Caco-2 (cell line): ENCODE data around the gene TMEM30A. TPM values are rescaled to one million over a fixed set of nuclear protein-coding genes. Genes with fewer than 3 reads are reported as not detected.

Experiments
- BruUV-seq: library from RNA; stranded (reverse); fragments of 400-500 nt; replicated peaks from 2 replicates; lab custom pipeline; 2021; lab: Mats Ljungman, UMichigan
- CTCF ChIA-PET: fragments of 300-600 bp; sonication (Branson Sonifier 250); formaldehyde crosslinking; loops from one replicate; lab custom pipeline; 2022; ENCODE audit warnings: antibody characterized with exemption; lab: Charles Lee
- POLR2A ChIA-PET: fragments of 300-600 bp; sonication (Branson Sonifier 250); formaldehyde crosslinking; loops from one replicate; lab custom pipeline; 2022; ENCODE audit warnings: antibody characterized with exemption; lab: Charles Lee
- DNase-seq, 2 experiments: peaks; one replicate each; pipeline versions ENCODE4 v3.0.0 to v3.0.0-alpha.2; 2020 to 2022
- H3K27me3 ChIP-seq: replicated peaks from 2 replicates; pipeline ENCODE4 v1.6.0; 2011; ENCODE audit warnings: low read length; ENCODE audit not compliant: control insufficient read depth, insufficient read depth
- H3K36me3 ChIP-seq: 2 replicates; pipeline ENCODE4 v1.5.1; 2011; ENCODE audit warnings: low read length; ENCODE audit not compliant: control insufficient read depth, insufficient read depth
- H3K4me1 ChIP-seq: fragments of 250-450 bp; sonication (Bioruptor Pico); 2 replicates; pipeline ENCODE4 v1.5.1; 2020; ENCODE audit warnings: mild to moderate bottlenecking
- H3K4me3 ChIP-seq: 2 replicates; pipeline ENCODE4 v1.5.1; 2011; ENCODE audit warnings: low read depth, mild to moderate bottlenecking, control low read depth, low read length
- H3K9me3 ChIP-seq: fragments of 250-450 bp; sonication (Bioruptor Pico); 2 replicates; pipeline ENCODE4 v1.5.1; 2020; ENCODE audit warnings: mild to moderate bottlenecking, moderate library complexity
- H3K27ac Mint-ChIP-seq: one replicate; pipeline ENCODE4 v1.8.0; 2022; ENCODE audit warnings: mixed read lengths; ENCODE audit not compliant: unreplicated experiment
- H3K27me3 Mint-ChIP-seq: one replicate; pipeline ENCODE4 v1.8.0; 2022; ENCODE audit warnings: mixed read lengths; ENCODE audit not compliant: insufficient read depth, unreplicated experiment
- H3K36me3 Mint-ChIP-seq: one replicate; pipeline ENCODE4 v1.8.0; 2022; ENCODE audit warnings: mild to moderate bottlenecking, mixed read lengths; ENCODE audit not compliant: insufficient read depth, unreplicated experiment
- H3K4me1 Mint-ChIP-seq: one replicate; pipeline ENCODE4 v1.8.0; 2022; ENCODE audit warnings: low read depth, mixed read lengths; ENCODE audit not compliant: unreplicated experiment
- H3K4me3 Mint-ChIP-seq: one replicate; pipeline ENCODE4 v1.8.0; 2022; ENCODE audit warnings: mild to moderate bottlenecking, moderate library complexity, mixed read lengths; ENCODE audit not compliant: unreplicated experiment
- H3K9me3 Mint-ChIP-seq: one replicate; pipeline ENCODE4 v1.8.0; 2022; ENCODE audit warnings: mixed read lengths; ENCODE audit not compliant: unreplicated experiment
- CTCF ChIP-seq, 2 experiments: fragments of 200-600 bp in 1 of 2; IDR thresholded peaks; 1 replicate in 1 of 2; 2 replicates in 1 of 2; pipeline versions ENCODE4 v1.5.1 to v1.8.0; 2011 to 2022; ENCODE audit warnings: antibody characterized with exemption in 1 of 2, control low read depth in 1 of 2, inconsistent platforms in 1 of 2, low read depth in 1 of 2, low read length in 1 of 2, mild to moderate bottlenecking in 1 of 2, moderate library complexity in 1 of 2; ENCODE audit not compliant: insufficient read depth in 1 of 2, severe bottlenecking in 1 of 2, unreplicated experiment in 1 of 2
- intact Hi-C: fragments of 100-400 bp; cut with micrococcal nuclease; formaldehyde crosslinking; loops from one replicate; pipeline ENCODE4 v1.10.0; 2022; ENCODE audit not compliant: unreplicated experiment
- total RNA-seq: library from RNA; stranded (reverse); gene quantifications from 2 replicates; pipeline ENCODE4 v1.2.3, GENCODE V29; 2022

The TMEM30A gene
- total RNA-seq, 1 experiment from 2014 or later = 55.8 TPM

- no peak overlapping the region for H3K27ac Mint-ChIP-seq
- POLR2A ChIA-PET = no interaction called here
Observed at GRCh38 chr6:75296811-75297779, 12.5 kb upstream of the TMEM30A start.

GRCh38 chr6:75292555-75292954 lies 8.0 kb upstream of the TMEM30A start:
- Mint-ChIP-seq H3K4me1 (no peaks in the 10 kb centered on the region), H3K36me3 (no peaks in the 10 kb centered on the region), H3K27ac (no peak overlapping the region), H3K27me3 (peaks cover 3% of the 10 kb centered on the region), H3K4me3 (no peak overlapping the region), H3K9me3 (no peaks in the 10 kb centered on the region)
- no peak for DNase-seq
- no peak for TF ChIP-seq CTCF (IDR thresholded peaks at IDR 0.05; ENCODE audit: insufficient read depth in 1 of 2, low read depth in 1 of 2, low read length in 1 of 2, severe bottlenecking in 1 of 2, unreplicated experiment in 1 of 2)
- no peaks in the 10 kb centered on the region; the same call in 1 of the 2 replicates for H3K4me1 ChIP-seq
- H3K27me3 ChIP-seq = no peaks in the 10 kb centered on the region
- CTCF ChIA-PET = no interaction called here
- intact Hi-C loops = no loop called here
- H3K9me3 ChIP-seq = no peaks in the 10 kb centered on the region
- no peak overlapping the region for H3K4me3 ChIP-seq
- POLR2A ChIA-PET = no interaction called here
- BruUV-seq = no TSS peak
- H3K36me3 ChIP-seq = no peaks in the 10 kb centered on the region

More at GRCh38 chr6:75296811-75297779, 12.5 kb upstream of the TMEM30A start:
- CTCF ChIA-PET = interaction anchor here (0.7 to 1.8 kb wide), 7 partner anchors 13 to 266 kb away, joined by 3 to 10 read pairs (median 3); partner anchors contain the start of gene TMEM30A
- H3K27me3 Mint-ChIP-seq = peaks cover 3% of the 10 kb centered on the region
- TF ChIP-seq CTCF (IDR thresholded peaks at IDR 0.05; ENCODE audit: insufficient read depth in 1 of 2, low read depth in 1 of 2, low read length in 1 of 2, severe bottlenecking in 1 of 2, unreplicated experiment in 1 of 2) = peak; percentile 57 to 66
- Histone ChIP-seq H3K4me3 (no peak overlapping the region), H3K4me1 (no peaks in the 10 kb centered on the region), H3K36me3 (no peaks in the 10 kb centered on the region), H3K9me3 (no peaks in the 10 kb centered on the region), H3K27me3 (no peaks in the 10 kb centered on the region)
- no TSS peak for BruUV-seq
- H3K4me3 Mint-ChIP-seq = no peak overlapping the region
- H3K9me3 Mint-ChIP-seq = no peaks in the 10 kb centered on the region
- intact Hi-C loops = loop anchor here (1.0 to 5.0 kb wide), 4 partner anchors 31 to 249 kb away; no protein-coding TSS in a partner anchor
- peak in 1 of 2 experiments; percentile 29 for DNase-seq
- no peaks in the 10 kb centered on the region for H3K4me1 Mint-ChIP-seq
- H3K36me3 Mint-ChIP-seq = no peaks in the 10 kb centered on the region

- CTCF ChIA-PET = no interaction called here
- Mint-ChIP-seq H3K4me1 (no peaks in the 10 kb centered on the region), H3K4me3 (no peak overlapping the region), H3K36me3 (no peaks in the 10 kb centered on the region), H3K9me3 (no peaks in the 10 kb centered on the region), H3K27ac (no peak overlapping the region), H3K27me3 (peaks cover 3% of the 10 kb centered on the region)
- H3K9me3 ChIP-seq = no peaks in the 10 kb centered on the region
- TF ChIP-seq CTCF (IDR thresholded peaks at IDR 0.05; ENCODE audit: insufficient read depth in 1 of 2, low read depth in 1 of 2, low read length in 1 of 2, severe bottlenecking in 1 of 2, unreplicated experiment in 1 of 2) = no peak
- no peaks in the 10 kb centered on the region for H3K36me3 ChIP-seq
- DNase-seq = no peak
- H3K4me1 ChIP-seq = no peaks in the 10 kb centered on the region; the same call in 1 of the 2 replicates
- intact Hi-C loops = no loop called here
- no peaks in the 10 kb centered on the region for H3K27me3 ChIP-seq
- BruUV-seq = no TSS peak
- H3K4me3 ChIP-seq = no peak overlapping the region
- POLR2A ChIA-PET = no interaction called here
Observed at GRCh38 chr6:75291744-75292143, 7.2 kb upstream of the TMEM30A start.
